ENCODE results near the gene ZNF765.
"Not testable (repeated sequence)": the region's sequence is repeated elsewhere in the genome, so short reads cannot be mapped to it uniquely, and the experiment has no call there.

The ZNF765 gene

DNA sequence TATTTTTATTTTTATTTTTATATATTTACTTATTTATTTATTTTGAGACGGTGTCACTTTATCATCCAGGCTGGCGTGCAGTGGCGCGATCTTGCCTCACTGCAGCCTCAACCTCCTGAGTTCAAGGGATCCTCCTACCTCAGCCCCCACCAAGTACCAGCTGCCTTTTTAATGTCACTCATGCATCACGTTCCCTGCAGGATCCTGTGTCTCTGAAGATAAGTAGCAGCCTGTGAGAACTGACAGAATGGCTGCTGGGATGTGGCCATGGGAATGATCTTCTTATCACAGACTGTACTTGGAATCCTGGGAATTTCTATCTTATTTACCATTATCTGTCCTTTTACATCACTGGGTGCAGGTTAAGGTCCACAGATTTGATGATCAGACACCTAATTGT lies 27.6 kb downstream of the ZNF765 start:
- no peak for DNase-seq (ENCODE audit: low read depth)

DNA sequence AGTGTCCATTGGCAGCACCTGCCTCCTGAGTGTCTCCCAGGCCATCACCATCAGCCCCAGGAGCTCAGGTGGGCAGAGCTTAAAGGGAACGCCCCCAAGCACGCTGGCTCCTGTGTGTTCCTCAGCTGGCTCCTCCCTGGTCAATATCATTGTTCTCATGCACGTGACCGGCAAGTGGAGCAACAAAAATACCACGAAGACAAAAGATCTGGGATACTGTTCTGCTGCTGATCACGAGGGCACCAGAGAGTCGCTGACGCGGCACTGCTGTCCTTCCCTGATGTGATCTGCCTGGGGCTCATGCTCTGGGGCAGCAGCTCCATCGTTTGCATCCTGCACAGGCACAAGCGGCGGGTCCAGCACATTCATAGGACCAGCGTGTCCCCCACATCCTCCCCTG lies 28.1 kb downstream of the ZNF765 start:
- DNase-seq (ENCODE audit: low read depth): not testable (repeated sequence)

GRCh38 chr19:53423680-53424079 lies 28.7 kb downstream of the ZNF765 start:
- DNase-seq (ENCODE audit: low read depth): not testable (repeated sequence)

DNA sequence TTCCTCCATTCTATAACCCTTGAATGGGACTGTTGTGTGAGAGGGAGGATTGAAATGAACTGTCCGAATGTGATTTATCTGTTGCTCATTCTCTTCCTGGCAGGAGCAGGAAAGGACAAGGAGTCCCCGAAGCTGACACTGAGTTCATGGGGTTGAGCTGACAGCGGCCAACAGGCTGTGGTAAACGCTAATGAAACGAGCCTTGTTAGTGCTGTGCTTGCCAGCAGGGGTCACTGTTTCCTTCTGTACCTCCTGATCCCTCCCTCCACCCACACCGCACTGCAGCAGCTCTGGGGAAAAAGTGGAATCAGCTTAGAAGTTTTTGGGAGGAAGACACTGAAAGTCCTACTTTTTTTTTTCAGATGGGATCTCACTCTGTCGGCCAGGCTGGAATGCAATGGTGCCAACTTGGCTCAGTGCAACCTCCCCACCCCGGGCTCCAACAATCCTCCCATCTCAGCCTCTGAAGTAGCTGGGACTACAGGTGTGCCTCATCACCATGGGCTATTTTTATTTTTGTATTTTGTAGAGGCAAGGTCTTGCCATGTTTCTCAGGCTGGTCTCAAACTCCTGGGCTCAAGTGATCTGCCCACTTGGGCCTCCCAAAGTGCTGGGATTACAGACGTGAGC lies 30.1 kb downstream of the ZNF765 start:
- DNase-seq (ENCODE audit: low read depth): peak; percentile 11

DNA sequence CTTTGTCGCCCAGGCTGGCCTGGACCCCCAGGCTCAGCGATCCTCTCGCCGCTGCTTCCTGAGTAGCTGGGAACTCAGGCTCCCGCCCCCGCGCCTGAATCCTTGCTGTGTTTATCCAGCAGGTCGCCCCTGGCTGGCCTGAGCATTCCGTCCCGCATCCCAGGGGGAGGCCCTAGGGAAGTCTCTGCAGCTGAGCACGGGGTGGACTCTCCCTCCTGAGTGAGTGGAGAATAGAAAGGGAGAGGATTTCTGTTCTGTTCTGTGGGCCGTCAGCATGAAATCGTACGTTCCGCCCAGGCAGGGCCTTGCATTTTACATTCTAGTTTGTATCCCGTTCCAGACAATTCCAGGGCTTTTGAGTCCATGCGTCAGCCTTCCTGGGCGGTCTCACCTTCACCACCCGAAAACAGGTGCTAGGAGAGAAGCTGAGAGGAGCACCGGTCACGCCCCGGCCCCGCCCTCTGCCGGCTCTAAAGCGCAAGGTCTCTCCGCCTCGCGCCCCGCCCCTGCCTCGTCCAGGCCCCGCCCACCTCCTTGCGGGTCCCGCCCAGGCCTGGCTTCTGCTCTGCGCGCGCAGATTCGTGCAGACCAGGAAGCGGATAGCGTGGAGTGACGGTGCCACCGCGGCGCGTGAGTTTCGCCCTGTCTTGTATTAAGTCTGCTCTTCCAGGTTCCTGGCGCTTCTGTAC lies 36.6 kb downstream of the ZNF765 start, which contains the start of gene ZNF761:
TSS of gene ZNF761 (plus strand) at position 586 of the 689 bp plus-strand sequence. CDS start 15,285 bp downstream, outside the sequence.
- DNase-seq (ENCODE audit: low read depth): peak; percentile 30

- no peak for DNase-seq (ENCODE audit: low read depth)
Measured at GRCh38 chr19:53432088-53432661, 37.2 kb downstream of the ZNF765 start.

- not testable (repeated sequence) for DNase-seq (ENCODE audit: low read depth)
Measured at GRCh38 chr19:53443809-53444208, 48.9 kb downstream of the ZNF765 start.

DNA sequence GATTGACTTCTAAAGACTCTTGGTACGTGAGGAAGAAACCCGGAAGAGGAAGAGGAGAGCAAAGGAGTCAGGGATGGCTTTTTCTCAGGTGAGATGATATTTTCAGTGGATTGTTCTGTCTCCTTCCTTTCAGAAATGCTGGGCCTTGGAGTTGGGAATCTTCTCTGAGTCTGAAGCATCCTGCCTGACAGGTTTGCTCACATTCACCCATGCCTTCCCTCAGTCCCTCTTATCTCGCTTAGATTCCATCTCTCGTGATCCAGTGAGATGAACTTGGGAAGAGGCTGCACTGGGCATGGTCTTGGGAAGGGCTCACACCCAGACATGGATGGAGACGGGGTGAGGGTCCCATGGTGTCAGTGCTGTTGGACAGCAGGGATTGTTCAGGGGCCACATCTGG lies 52.2 kb downstream of the ZNF765 start:
- not testable (repeated sequence) for DNase-seq (ENCODE audit: low read depth)

- DNase-seq (ENCODE audit: low read depth): no peak
Measured at GRCh38 chr19:53455828-53456227, 60.9 kb downstream of the ZNF765 start.

DNA sequence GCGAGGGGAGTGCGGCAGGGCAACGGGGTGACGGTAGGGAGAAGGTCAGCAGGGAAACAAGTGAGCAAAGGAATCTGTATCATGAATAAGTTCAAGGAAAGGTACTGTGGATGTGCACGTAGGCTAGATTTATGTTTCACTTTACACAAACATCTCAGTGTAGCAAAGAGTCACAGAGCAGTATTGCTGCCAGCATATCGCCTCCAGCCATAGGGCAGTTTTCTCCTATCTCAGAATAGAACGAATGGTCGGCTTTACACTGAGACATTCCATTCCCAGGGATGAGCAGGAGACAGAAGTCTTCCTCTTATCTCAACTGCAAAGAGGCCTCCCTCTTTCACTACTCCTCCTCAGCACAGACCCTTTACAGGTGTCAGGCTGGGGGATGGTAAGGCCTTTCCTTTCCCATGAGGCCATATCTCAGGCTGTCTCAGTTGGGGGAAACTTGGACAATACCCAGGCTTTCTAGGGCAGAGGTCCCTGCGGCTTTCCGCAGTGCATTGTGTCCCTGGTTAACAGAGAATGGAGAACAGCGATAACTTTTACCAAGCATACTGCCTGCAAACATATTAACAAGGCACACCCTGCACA lies 65.3 kb downstream of the ZNF765 start:
- DNase-seq (ENCODE audit: low read depth): not testable (repeated sequence)

- DNase-seq (ENCODE audit: low read depth): no peak
Measured at GRCh38 chr19:53461866-53462265, 66.9 kb downstream of the ZNF765 start.

- no peak for DNase-seq (ENCODE audit: low read depth)
Measured at GRCh38 chr19:53462861-53463260, 67.9 kb downstream of the ZNF765 start.

GRCh38 chr19:53463263-53463662 lies 68.3 kb downstream of the ZNF765 start:
- no peak for DNase-seq (ENCODE audit: low read depth)

DNA sequence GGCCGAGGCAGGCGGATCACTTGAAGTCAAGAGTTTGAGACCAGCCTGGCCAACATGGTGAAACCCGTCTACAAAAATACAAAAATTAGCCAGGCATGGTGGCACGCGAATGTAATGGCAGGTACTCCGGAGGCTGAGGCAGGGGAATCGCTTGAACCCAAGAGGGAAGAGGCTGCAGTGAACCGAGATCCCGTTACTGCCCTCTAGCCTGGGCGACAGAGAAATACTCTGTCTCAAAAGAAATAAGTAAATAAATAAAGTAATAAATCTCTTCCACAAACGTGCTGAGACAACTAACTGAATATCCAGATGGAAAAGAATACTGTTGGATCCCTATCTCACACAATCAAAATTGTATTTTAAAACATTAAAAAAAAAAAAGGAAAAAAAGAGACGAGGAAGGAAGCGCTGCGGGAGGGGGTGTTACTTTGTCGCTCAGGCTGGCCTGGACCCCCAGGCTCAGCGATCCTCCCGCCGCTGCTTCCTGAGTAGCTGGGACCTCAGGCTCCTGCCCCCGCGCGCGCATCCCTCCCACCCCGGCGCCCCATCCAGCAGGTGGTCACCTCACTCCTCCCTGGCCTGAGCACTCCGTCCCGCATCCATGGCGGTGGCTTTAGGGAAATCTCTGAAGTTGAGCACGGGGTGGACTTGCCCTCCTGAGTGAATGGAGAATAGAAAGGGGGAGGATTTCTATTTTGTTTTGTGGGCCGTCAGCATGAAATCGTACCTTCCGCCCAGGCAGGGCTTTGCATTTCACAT lies 72.0 kb downstream of the ZNF765 start:
- no peak for DNase-seq (ENCODE audit: low read depth)

DNA sequence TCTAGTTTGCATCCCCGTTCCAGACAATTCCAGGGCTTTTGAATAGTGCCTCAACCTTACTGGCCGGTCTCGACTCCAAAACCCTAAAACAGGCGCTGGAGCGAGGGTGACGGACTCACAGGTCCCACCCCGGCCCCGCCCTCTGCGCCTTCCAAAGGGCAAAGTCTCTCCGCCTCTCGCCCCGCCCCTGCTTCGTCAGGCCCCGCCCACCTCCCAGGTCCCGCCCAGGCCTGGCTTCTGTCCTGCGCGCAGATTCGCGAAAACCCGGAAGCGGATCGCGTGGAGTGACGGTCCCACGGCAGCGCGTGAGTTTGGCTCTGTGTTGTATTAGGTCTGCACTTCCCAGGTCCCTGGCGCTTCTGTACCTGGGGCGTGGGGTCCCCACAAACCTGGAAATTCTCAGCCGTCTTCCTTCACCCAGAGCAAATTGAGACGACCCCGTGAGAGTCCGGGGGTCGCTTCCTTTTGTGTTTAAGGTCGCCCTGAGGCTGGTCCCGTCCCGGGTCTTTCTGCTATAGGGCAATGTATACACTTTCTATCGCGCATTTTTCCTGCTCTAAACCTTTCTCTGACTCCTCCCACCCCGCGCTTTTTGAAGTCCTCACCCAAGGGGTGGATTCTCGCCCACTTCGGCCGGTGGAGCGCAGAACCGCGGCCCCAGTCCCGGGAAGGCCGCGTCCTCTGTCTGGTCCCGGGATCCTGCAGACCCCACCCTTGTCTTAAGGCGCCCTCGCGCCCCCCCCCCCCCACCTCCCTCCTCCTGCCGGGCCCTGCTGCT lies 72.7 kb downstream of the ZNF765 start, which contains the start of gene ZNF813:
TSS of gene ZNF813 (plus strand) at position 249 of the 778 bp plus-strand sequence. CDS start 16,090 bp downstream, outside the sequence.
- peak; percentile 25 for DNase-seq (ENCODE audit: low read depth)

DNA sequence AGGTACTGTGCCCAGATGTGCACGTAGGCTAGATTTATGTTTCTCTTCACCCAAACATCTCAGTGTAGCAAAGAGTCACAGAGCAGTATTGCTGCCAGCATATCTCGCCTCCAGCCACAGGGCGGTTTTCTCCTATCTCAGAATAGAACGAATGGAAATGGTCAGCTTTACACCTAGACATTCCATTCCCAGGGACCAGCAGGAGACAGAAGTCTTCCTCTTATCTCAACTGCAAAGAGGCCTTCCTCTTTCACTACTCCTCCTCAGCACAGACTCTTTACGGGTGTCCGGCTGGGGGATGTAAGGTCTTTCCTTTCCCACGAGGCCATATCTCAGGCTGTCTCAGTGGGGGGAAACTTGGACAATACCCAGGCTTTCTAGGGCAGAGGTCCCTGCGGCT lies 73.7 kb downstream of the ZNF765 start:
- DNase-seq (ENCODE audit: low read depth): not testable (repeated sequence)

DNA sequence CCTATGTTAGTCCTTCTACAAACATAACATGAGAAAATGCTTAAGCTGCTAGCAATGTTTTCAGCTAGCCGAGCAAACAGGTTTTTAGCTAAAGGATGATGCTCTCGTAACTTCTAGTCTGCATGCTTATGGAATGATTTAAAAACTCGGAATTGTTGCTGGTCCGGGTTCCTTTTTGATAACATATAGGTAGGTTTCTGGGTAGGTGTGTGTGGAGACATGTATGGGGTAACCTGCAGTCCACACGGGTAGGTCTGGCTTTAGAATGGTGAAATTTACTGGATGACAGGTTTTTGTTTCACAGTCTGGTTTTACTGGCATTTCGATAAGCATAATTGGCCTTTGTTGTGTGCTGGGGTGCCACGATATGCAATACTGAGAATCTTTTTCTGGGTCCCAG lies 77.0 kb downstream of the ZNF765 start:
- DNase-seq (ENCODE audit: low read depth): no peak

DNA sequence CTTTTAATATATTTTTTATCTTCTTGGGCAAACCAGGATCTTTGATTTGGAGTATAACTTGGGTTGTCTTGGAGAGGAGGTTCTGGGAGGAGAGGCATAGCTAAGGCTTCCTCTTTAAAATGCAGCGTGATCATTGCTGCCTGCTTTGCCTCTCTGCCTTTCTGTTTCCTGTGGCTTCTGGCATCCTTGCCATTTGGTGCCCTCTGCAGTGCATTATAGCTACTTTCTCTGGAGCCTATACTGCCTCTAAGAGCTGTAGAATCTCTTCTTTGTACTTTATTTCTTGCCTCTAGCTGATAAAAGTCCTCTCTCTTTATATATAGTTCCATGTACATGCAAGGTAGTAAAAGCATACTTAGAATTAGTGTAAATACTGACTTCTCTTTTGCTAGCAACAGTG lies 79.9 kb downstream of the ZNF765 start:
- not testable (repeated sequence) for DNase-seq (ENCODE audit: low read depth)

GRCh38 chr19:53475470-53475869 lies 80.5 kb downstream of the ZNF765 start:
- DNase-seq (ENCODE audit: low read depth): not testable (repeated sequence)
